Caco-2 (cell line): ENCODE measurements around the gene MAMDC2. TPM values are rescaled to one million over a fixed set of nuclear protein-coding genes. Genes with fewer than 3 reads are reported as not detected.

Experiments used
- BruUV-seq: library from RNA; stranded (reverse); fragments of 400-500 nt; replicated peaks from 2 replicates; lab custom pipeline; 2021; lab: Mats Ljungman, UMichigan
- CTCF ChIA-PET: fragments of 300-600 bp; sonication (Branson Sonifier 250); formaldehyde crosslinking; loops from one replicate; lab custom pipeline; 2022; ENCODE audit warnings: antibody characterized with exemption; lab: Charles Lee
- POLR2A ChIA-PET: fragments of 300-600 bp; sonication (Branson Sonifier 250); formaldehyde crosslinking; loops from one replicate; lab custom pipeline; 2022; ENCODE audit warnings: antibody characterized with exemption; lab: Charles Lee
- DNase-seq, 2 experiments: peaks; one replicate each; pipeline versions ENCODE4 v3.0.0 to v3.0.0-alpha.2; 2020 to 2022
- H3K27me3 ChIP-seq: replicated peaks from 2 replicates; pipeline ENCODE4 v1.6.0; 2011; ENCODE audit warnings: low read length; ENCODE audit not compliant: control insufficient read depth, insufficient read depth
- H3K36me3 ChIP-seq: 2 replicates; pipeline ENCODE4 v1.5.1; 2011; ENCODE audit warnings: low read length; ENCODE audit not compliant: control insufficient read depth, insufficient read depth
- H3K4me1 ChIP-seq: fragments of 250-450 bp; sonication (Bioruptor Pico); 2 replicates; pipeline ENCODE4 v1.5.1; 2020; ENCODE audit warnings: mild to moderate bottlenecking
- H3K4me3 ChIP-seq: 2 replicates; pipeline ENCODE4 v1.5.1; 2011; ENCODE audit warnings: low read depth, mild to moderate bottlenecking, control low read depth, low read length
- H3K9me3 ChIP-seq: fragments of 250-450 bp; sonication (Bioruptor Pico); 2 replicates; pipeline ENCODE4 v1.5.1; 2020; ENCODE audit warnings: mild to moderate bottlenecking, moderate library complexity
- H3K27ac Mint-ChIP-seq: one replicate; pipeline ENCODE4 v1.8.0; 2022; ENCODE audit warnings: mixed read lengths; ENCODE audit not compliant: unreplicated experiment
- H3K27me3 Mint-ChIP-seq: one replicate; pipeline ENCODE4 v1.8.0; 2022; ENCODE audit warnings: mixed read lengths; ENCODE audit not compliant: insufficient read depth, unreplicated experiment
- H3K36me3 Mint-ChIP-seq: one replicate; pipeline ENCODE4 v1.8.0; 2022; ENCODE audit warnings: mild to moderate bottlenecking, mixed read lengths; ENCODE audit not compliant: insufficient read depth, unreplicated experiment
- H3K4me1 Mint-ChIP-seq: one replicate; pipeline ENCODE4 v1.8.0; 2022; ENCODE audit warnings: low read depth, mixed read lengths; ENCODE audit not compliant: unreplicated experiment
- H3K4me3 Mint-ChIP-seq: one replicate; pipeline ENCODE4 v1.8.0; 2022; ENCODE audit warnings: mild to moderate bottlenecking, moderate library complexity, mixed read lengths; ENCODE audit not compliant: unreplicated experiment
- H3K9me3 Mint-ChIP-seq: one replicate; pipeline ENCODE4 v1.8.0; 2022; ENCODE audit warnings: mixed read lengths; ENCODE audit not compliant: unreplicated experiment
- intact Hi-C: fragments of 100-400 bp; cut with micrococcal nuclease; formaldehyde crosslinking; loops from one replicate; pipeline ENCODE4 v1.10.0; 2022; ENCODE audit not compliant: unreplicated experiment
- total RNA-seq: library from RNA; stranded (reverse); gene quantifications from 2 replicates; pipeline ENCODE4 v1.2.3, GENCODE V29; 2022
- TF ChIP-seq, protein P1 (sequence below), 2 experiments: fragments of 200-600 bp in 1 of 2; IDR thresholded peaks; 1 replicate in 1 of 2; 2 replicates in 1 of 2; pipeline versions ENCODE4 v1.5.1 to v1.8.0; 2011 to 2022; ENCODE audit warnings: antibody characterized with exemption in 1 of 2, control low read depth in 1 of 2, inconsistent platforms in 1 of 2, low read depth in 1 of 2, low read length in 1 of 2, mild to moderate bottlenecking in 1 of 2, moderate library complexity in 1 of 2; ENCODE audit not compliant: insufficient read depth in 1 of 2, severe bottlenecking in 1 of 2, unreplicated experiment in 1 of 2

The MAMDC2 gene
- total RNA-seq, 1 experiment from 2014 or later = not detected

DNA sequence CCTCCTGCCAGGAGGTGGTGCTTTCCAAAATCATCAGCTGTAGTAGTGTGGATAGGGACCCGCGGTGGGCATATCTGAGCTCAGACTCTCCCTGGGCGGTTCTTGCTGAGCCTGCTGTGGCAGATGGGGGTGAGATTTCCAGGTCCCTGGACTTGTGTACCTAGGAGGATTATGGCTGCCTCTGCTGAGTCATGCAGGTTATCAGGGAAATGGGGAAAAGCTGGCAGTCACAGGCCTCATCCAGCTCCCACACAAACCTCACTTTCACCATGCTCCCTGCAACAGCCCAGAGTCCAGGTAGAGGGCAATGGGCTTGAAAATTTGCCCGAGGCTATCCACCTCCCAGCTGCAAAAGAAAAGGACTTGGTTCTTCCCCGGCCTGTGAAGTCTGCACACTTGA is 23.4 kb upstream of the MAMDC2 start:
- no peaks in the 10 kb centered on the region for H3K9me3 Mint-ChIP-seq
- ChIA-PET CTCF (no interaction called here), POLR2A (no interaction called here)
- no peaks in the 10 kb centered on the region for H3K36me3 Mint-ChIP-seq
- H3K4me1 Mint-ChIP-seq = no peaks in the 10 kb centered on the region
- intact Hi-C loops = no loop called here
- TF ChIP-seq, protein P1, sequence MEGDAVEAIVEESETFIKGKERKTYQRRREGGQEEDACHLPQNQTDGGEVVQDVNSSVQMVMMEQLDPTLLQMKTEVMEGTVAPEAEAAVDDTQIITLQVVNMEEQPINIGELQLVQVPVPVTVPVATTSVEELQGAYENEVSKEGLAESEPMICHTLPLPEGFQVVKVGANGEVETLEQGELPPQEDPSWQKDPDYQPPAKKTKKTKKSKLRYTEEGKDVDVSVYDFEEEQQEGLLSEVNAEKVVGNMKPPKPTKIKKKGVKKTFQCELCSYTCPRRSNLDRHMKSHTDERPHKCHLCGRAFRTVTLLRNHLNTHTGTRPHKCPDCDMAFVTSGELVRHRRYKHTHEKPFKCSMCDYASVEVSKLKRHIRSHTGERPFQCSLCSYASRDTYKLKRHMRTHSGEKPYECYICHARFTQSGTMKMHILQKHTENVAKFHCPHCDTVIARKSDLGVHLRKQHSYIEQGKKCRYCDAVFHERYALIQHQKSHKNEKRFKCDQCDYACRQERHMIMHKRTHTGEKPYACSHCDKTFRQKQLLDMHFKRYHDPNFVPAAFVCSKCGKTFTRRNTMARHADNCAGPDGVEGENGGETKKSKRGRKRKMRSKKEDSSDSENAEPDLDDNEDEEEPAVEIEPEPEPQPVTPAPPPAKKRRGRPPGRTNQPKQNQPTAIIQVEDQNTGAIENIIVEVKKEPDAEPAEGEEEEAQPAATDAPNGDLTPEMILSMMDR (IDR thresholded peaks at IDR 0.05; ENCODE audit: insufficient read depth in 1 of 2, low read depth in 1 of 2, low read length in 1 of 2, severe bottlenecking in 1 of 2, unreplicated experiment in 1 of 2) = no peak
- H3K4me1 ChIP-seq = no peaks in the 10 kb centered on the region
- no peaks in the 10 kb centered on the region for H3K9me3 ChIP-seq
- H3K4me3 Mint-ChIP-seq = no peak overlapping the region
- DNase-seq = no peak
- no peak overlapping the region for H3K4me3 ChIP-seq
- no peaks in the 10 kb centered on the region for H3K27me3 ChIP-seq
- no peak overlapping the region for H3K27ac Mint-ChIP-seq
- H3K27me3 Mint-ChIP-seq = no peaks in the 10 kb centered on the region
- H3K36me3 ChIP-seq = no peaks in the 10 kb centered on the region
- BruUV-seq = no TSS peak

DNA sequence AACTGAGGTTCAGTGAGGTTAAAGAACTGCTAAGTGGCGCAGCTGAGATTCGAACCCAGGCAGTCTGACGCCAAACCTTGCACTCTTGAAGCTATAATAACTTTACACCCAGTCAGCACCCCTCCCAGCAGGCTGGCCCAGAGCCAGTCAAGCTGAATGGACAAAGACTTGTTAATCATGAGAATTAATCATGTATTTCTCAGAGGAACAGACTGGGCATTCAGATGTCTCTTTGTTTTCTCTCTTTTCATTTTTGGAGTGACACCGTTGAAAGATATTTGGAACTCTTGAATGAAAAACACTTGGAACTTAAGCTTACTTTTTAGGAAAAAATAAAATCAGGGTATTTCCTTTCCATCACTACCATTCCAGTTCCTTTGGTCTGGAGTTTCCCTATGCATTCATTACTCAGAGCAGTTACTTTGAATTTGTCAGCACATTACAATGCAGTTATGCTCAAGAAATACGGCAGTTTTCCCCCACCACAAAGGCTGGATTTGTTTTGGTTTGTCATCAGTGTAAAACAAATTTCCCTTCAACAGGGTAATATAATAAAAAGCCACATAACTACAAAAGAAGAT is 22.6 kb upstream of the MAMDC2 start:
- Mint-ChIP-seq H3K4me1 (no peaks in the 10 kb centered on the region), H3K36me3 (no peaks in the 10 kb centered on the region), H3K4me3 (no peak overlapping the region), H3K27me3 (no peaks in the 10 kb centered on the region), H3K27ac (no peak overlapping the region), H3K9me3 (no peaks in the 10 kb centered on the region)
- Histone ChIP-seq H3K36me3 (no peaks in the 10 kb centered on the region), H3K9me3 (no peaks in the 10 kb centered on the region), H3K4me3 (no peak overlapping the region), H3K27me3 (no peaks in the 10 kb centered on the region), H3K4me1 (no peaks in the 10 kb centered on the region)
- intact Hi-C loops = no loop called here
- CTCF ChIA-PET = no interaction called here
- TF ChIP-seq, protein P1 (IDR thresholded peaks at IDR 0.05; ENCODE audit: insufficient read depth in 1 of 2, low read depth in 1 of 2, low read length in 1 of 2, severe bottlenecking in 1 of 2, unreplicated experiment in 1 of 2) = no peak
- no TSS peak for BruUV-seq
- POLR2A ChIA-PET = no interaction called here
- no peak for DNase-seq

DNA sequence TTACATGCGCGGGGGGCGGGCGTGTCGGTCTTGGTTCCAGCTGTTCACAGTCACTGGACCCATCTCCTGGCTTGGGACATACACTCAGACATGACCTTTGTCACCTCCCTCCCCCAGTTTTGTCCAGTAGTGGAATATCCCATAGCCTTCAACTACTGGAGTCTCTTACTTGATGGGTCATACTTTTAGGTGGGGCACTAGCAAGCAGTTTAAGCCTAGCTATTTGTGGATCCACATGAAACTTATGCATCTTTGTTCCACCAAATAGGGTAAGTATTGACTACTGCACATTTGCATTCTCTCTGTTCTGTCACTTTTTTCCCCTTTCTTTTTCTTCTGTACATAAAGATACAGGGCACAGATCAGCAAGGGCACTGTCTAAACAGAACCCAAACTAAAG is 15.4 kb upstream of the MAMDC2 start:
- H3K27ac Mint-ChIP-seq = no peak overlapping the region
- no peaks in the 10 kb centered on the region for H3K27me3 ChIP-seq
- no TSS peak for BruUV-seq
- H3K36me3 Mint-ChIP-seq = no peaks in the 10 kb centered on the region
- H3K9me3 ChIP-seq = no peaks in the 10 kb centered on the region
- intact Hi-C loops = no loop called here
- no peaks in the 10 kb centered on the region for H3K36me3 ChIP-seq
- no peaks in the 10 kb centered on the region for H3K27me3 Mint-ChIP-seq
- no peak overlapping the region for H3K4me3 ChIP-seq
- H3K4me3 Mint-ChIP-seq = no peak overlapping the region
- TF ChIP-seq, protein P1 (IDR thresholded peaks at IDR 0.05; ENCODE audit: insufficient read depth in 1 of 2, low read depth in 1 of 2, low read length in 1 of 2, severe bottlenecking in 1 of 2, unreplicated experiment in 1 of 2) = no peak
- H3K4me1 Mint-ChIP-seq = no peaks in the 10 kb centered on the region
- no peak for DNase-seq
- CTCF ChIA-PET = no interaction called here
- POLR2A ChIA-PET = no interaction called here
- H3K4me1 ChIP-seq = no peaks in the 10 kb centered on the region
- H3K9me3 Mint-ChIP-seq = no peaks in the 10 kb centered on the region
